A673 (cell line): Measurements from ENCODE around the gene KCNT2.

ENCODE experiments used
- EZH2 ChIP-seq: fragments of 200-600 bp; sonication (generic); IDR thresholded peaks from 2 replicates; pipeline ENCODE4 v1.6.1; 2017; ENCODE audit warnings: borderline replicate concordance, low read depth, mild to moderate bottlenecking, mixed read lengths, antibody characterized with exemption, low read length; ENCODE audit not compliant: poor library complexity, severe bottlenecking
- TF ChIP-seq, protein P1 (sequence below): fragments of 300-800, 200-600 bp; sonication (generic); conservative IDR thresholded peaks from 2 replicates; pipeline ENCODE4 v1.5.1; 2017; ENCODE audit warnings: low read depth, mild to moderate bottlenecking, antibody characterized with exemption, low read length, moderate library complexity, mixed read lengths

DNA sequence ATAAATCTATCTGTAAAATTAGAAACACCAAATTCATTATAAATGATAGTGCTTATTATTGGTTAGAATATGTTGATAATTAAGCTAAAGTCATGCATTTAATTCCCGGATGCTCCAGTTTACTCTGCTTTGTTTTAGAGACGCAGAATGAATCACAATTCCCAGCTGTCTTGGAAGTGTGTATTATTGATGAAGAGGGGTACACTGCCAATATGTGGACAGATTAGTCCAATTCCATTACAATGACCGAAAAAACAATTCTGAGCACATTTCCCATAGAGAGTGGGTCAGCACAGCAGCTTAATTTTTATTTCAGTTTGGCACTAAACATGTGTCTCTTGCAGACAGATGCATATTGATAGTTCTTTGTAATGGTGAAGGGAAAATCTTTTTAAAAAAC, 146.7 kb downstream of the KCNT2 start:
- TF ChIP-seq, protein P1, sequence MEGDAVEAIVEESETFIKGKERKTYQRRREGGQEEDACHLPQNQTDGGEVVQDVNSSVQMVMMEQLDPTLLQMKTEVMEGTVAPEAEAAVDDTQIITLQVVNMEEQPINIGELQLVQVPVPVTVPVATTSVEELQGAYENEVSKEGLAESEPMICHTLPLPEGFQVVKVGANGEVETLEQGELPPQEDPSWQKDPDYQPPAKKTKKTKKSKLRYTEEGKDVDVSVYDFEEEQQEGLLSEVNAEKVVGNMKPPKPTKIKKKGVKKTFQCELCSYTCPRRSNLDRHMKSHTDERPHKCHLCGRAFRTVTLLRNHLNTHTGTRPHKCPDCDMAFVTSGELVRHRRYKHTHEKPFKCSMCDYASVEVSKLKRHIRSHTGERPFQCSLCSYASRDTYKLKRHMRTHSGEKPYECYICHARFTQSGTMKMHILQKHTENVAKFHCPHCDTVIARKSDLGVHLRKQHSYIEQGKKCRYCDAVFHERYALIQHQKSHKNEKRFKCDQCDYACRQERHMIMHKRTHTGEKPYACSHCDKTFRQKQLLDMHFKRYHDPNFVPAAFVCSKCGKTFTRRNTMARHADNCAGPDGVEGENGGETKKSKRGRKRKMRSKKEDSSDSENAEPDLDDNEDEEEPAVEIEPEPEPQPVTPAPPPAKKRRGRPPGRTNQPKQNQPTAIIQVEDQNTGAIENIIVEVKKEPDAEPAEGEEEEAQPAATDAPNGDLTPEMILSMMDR, result no peak
- TF ChIP-seq EZH2, result no peak
